Measurements from ENCODE around the gene KLK1.

The KLK1 gene

DNA sequence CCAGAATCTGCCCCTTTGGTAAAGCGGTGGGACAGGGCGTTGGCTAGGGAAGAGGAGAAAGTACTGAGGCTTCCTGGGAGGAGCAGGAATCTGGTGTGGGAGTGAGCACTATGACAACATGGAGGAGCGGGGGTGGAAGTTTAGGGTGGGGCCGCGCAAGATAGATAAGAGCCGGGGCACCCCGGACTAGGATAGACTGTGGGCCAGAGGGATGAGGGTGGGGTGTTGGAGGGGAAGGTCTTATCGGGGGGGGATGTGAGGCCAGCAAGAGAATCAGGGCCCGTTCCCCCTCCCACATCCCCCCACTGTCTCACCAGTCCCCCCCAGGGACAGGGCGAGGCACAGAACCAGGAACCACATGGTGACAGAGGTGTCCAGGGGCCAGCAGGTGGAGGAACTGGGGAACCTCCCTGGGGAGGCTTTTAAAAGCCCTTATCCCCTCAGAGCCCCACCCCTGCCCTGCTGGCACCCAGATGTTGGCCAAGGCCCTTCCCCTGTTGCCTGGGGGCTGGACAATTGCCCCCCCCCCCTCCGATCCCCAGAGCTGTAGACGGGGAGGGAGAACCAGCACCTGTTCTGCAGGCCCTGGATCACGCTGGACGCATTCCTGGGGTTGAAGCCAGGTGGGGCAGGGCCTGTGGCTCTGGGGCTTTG lies at the start of gene KLK1:
TSS of gene KLK1 (minus strand) at position 399 of the 654 bp plus-strand sequence. CDS start at position 360, 39 bp downstream.
- DNase-seq, result no peak

DNA sequence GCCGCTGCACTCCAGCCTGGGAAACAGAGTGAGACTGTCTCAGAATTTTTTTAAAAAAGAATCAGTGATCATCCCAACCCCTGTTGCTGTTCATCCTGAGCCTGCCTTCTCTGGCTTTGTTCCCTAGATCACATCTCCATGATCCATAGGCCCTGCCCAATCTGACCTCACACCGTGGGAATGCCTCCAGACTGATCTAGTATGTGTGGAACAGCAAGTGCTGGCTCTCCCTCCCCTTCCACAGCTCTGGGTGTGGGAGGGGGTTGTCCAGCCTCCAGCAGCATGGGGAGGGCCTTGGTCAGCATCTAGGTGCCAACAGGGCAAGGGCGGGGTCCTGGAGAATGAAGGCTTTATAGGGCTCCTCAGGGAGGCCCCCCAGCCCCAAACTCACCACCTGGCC lies 49.5 kb upstream of the KLK1 start, which contains the start of gene KLK2:
TSS of gene KLK2 (plus strand) at position 384 of the 400 bp plus-strand sequence. CDS start 35 bp downstream, outside the sequence.
- DNase-seq, result no peak

DNA sequence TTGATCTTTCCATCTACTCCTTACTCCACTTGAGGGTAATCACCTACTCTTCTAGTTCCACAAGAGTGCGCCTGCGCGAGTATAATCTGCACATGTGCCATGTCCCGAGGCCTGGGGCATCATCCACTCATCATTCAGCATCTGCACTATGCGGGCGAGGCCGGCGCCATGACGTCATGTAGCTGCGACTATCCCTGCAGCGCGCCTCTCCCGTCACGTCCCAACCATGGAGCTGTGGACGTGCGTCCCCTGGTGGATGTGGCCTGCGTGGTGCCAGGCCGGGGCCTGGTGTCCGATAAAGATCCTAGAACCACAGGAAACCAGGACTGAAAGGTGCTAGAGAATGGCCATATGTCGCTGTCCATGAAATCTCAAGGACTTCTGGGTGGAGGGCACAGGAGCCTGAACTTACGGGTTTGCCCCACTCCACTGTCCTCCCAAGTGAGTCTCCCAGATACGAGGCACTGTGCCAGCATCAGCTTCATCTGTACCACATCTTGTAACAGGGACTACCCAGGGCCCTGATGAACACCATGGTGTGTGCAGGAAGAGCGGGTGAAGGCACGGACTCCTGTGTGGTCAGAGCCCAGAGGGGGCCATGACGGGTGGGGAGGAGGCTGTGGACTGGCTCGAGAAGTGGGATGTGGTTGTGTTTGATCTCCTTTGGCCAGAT lies 47.0 kb upstream of the KLK1 start:
- DNase-seq, result peak; percentile 45

DNA sequence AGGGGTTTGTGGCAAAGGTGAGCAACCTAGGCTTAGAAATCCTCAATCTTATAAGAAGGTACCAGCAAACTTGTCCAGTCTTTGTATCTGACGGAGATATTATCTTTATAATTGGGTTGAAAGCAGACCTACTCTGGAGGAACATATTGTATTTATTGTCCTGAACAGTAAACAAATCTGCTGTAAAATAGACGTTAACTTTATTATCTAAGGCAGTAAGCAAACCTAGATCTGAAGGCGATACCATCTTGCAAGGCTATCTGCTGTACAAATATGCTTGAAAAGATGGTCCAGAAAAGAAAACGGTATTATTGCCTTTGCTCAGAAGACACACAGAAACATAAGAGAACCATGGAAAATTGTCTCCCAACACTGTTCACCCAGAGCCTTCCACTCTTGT lies 45.9 kb upstream of the KLK1 start:
- DNase-seq, result no peak

DNA sequence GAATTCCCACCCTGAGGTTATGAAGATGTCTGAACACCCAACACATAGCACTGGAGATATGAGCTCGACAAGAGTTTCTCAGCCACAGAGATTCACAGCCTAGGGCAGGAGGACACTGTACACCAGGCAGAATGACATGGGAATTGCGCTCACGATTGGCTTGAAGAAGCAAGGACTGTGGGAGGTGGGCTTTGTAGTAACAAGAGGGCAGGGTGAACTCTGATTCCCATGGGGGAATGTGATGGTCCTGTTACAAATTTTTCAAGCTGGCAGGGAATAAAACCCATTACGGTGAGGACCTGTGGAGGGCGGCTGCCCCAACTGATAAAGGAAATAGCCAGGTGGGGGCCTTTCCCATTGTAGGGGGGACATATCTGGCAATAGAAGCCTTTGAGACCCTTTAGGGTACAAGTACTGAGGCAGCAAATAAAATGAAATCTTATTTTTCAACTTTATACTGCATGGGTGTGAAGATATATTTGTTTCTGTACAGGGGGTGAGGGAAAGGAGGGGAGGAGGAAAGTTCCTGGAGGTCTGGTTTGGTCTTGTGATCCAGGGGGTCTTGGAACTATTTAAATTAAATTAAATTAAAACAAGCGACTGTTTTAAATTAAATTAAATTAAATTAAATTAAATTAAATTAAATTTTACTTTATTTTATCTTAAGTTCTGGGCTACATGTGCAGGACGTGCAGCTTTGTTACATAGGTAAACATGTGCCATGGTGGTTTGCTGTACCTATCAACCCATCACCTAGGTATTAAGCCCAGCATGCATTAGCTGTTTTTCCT lies 38.1 kb upstream of the KLK1 start:
- no peak for DNase-seq

DNA sequence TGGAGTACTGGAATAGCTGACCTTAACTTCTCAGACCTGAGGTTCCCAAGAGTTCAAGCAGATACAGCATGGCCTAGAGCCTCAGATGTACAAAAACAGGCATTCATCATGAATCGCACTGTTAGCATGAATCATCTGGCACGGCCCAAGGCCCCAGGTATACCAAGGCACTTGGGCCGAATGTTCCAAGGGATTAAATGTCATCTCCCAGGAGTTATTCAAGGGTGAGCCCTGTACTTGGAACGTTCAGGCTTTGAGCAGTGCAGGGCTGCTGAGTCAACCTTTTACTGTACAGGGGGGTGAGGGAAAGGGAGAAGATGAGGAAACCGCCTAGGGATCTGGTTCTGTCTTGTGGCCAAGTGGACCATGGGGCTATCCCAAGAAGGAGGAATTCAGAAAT lies 37.4 kb upstream of the KLK1 start:
- no peak for DNase-seq

DNA sequence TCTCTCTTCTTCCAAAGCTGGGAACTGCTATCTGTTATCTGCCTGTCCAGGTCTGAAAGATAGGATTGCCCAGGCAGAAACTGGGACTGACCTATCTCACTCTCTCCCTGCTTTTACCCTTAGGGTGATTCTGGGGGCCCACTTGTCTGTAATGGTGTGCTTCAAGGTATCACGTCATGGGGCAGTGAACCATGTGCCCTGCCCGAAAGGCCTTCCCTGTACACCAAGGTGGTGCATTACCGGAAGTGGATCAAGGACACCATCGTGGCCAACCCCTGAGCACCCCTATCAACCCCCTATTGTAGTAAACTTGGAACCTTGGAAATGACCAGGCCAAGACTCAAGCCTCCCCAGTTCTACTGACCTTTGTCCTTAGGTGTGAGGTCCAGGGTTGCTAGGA lies 36.3 kb upstream of the KLK1 start:
- DNase-seq, result no peak

DNA sequence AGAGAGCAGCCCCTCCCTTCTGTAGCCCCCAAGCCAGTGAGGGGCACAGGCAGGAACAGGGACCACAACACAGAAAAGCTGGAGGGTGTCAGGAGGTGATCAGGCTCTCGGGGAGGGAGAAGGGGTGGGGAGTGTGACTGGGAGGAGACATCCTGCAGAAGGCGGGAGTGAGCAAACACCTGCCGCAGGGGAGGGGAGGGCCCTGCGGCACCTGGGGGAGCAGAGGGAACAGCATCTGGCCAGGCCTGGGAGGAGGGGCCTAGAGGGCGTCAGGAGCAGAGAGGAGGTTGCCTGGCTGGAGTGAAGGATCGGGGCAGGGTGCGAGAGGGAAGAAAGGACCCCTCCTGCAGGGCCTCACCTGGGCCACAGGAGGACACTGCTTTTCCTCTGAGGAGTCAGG lies 35.3 kb upstream of the KLK1 start:
- peak; percentile 96 for DNase-seq

DNA sequence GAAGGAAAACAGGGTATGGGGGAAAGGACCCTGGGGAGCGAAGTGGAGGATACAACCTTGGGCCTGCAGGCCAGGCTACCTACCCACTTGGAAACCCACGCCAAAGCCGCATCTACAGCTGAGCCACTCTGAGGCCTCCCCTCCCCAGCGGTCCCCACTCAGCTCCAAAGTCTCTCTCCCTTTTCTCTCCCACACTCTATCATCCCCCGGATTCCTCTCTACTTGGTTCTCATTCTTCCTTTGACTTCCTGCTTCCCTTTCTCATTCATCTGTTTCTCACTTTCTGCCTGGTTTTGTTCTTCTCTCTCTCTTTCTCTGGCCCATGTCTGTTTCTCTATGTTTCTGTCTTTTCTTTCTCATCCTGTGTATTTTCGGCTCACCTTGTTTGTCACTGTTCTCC lies 33.8 kb upstream of the KLK1 start:
- no peak for DNase-seq

DNA sequence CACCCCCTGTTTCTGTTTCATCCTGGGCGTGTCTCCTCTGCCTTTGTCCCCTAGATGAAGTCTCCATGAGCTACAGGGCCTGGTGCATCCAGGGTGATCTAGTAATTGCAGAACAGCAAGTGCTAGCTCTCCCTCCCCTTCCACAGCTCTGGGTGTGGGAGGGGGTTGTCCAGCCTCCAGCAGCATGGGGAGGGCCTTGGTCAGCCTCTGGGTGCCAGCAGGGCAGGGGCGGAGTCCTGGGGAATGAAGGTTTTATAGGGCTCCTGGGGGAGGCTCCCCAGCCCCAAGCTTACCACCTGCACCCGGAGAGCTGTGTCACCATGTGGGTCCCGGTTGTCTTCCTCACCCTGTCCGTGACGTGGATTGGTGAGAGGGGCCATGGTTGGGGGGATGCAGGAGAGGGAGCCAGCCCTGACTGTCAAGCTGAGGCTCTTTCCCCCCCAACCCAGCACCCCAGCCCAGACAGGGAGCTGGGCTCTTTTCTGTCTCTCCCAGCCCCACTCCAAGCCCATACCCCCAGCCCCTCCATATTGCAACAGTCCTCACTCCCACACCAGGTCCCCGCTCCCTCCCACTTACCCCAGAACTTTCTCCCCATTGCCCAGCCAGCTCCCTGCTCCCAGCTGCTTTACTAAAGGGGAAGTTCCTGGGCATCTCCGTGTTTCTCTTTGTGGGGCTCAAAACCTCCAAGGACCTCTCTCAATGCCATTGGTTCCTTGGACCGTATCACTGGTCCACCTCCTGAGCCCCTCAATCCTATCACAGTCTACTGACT lies 31.2 kb upstream of the KLK1 start, which contains the start of gene KLK3:
TSS of gene KLK3 (plus strand) at position 280 of the 775 bp plus-strand sequence. CDS start at position 321, 41 bp downstream.
- no peak for DNase-seq

DNA sequence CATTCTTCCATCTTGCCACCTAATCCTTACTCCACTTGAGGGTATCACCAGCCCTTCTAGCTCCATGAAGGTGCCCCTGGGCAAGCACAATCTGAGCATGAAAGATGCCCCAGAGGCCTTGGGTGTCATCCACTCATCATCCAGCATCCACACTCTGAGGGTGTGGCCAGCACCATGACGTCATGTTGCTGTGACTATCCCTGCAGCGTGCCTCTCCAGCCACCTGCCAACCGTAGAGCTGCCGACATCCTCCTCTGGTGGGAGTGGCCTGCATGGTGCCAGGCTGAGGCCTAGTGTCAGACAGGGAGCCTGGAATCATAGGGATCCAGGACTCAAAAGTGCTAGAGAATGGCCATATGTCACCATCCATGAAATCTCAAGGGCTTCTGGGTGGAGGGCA lies 28.0 kb upstream of the KLK1 start:
- DNase-seq, result no peak

DNA sequence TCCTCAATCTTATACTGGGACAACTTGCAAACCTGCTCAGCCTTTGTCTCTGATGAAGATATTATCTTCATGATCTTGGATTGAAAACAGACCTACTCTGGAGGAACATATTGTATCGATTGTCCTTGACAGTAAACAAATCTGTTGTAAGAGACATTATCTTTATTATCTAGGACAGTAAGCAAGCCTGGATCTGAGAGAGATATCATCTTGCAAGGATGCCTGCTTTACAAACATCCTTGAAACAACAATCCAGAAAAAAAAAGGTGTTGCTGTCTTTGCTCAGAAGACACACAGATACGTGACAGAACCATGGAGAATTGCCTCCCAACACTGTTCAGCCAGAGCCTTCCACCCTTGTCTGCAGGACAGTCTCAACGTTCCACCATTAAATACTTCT lies 27.2 kb upstream of the KLK1 start:
- no peak for DNase-seq

DNA sequence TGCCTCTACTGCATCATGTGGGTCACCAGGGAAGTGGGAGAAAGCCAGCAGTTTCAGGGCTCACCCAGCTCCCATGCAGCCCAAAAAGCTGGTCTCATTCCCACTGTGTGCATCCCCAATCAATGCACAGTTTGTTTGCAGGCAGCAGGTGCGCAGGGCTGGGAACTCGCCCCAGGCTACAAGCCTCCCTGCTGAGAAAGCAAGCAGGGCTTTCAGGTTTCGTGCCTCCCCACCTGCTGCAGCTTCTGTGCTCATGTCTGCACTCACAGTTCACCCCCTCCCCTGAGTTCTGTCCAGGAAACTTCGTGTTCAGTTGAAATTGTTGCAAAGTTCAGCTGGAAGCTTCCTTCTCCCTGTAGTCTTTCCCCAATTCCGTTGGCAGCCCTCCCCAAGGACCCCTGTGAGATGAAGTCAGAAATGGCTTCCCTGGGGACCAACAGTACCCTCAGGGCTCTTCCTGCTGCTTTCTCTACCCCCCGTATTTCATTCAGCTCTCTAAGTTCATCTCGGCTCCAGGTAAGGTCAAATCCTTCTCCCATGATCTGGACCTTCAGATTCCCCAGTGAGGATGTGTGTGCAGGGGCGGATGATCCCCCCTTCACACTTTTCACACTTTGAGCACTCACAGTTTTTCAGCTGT lies 20.8 kb upstream of the KLK1 start:
- DNase-seq, result peak; percentile 96

DNA sequence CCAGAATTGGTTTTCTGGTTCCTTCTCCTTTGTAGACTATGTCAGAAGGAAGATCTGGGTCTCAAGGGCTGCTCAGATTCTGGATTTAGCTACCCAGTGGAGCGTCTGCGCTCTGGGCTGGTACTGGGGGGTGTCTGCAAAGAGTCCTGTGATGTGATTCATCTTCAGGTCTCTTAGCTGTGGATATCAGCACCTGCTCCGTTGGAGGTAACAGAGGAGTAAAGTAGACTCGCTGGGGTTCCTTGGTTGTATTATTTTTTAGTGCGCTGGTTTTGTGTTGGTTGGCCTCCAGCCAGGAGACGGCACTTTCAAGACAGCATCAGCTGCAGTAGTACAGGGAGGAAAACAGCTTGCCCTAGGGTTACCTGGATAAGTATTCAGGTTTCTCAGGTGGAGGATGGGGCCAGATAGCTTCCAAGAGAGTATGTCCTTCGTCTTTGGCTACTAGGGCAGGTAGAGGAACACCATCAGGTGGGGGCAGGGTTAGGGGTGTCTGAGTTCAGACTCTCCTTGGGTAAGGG lies 20.2 kb upstream of the KLK1 start:
- peak; percentile 93 for DNase-seq

DNA sequence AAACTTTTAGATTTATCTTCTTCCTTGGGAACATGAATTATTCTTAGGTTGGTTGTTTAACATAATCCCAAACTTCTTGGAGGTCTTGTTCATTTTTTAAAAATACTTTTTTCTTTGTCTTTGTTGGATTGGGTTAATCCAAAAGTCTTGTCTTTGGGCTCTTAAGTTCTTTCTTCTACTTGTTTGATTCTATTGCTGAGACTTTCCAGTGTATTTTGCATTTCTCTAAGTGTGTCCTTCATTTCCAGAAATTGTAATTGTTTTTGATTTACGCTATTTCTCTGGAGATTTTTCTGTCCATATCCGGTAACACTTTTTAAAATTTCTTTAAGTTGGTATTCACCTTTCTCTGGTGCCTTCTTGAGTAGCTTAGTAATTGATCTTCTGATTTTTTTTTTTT lies 19.6 kb upstream of the KLK1 start:
- DNase-seq, result no peak

DNA sequence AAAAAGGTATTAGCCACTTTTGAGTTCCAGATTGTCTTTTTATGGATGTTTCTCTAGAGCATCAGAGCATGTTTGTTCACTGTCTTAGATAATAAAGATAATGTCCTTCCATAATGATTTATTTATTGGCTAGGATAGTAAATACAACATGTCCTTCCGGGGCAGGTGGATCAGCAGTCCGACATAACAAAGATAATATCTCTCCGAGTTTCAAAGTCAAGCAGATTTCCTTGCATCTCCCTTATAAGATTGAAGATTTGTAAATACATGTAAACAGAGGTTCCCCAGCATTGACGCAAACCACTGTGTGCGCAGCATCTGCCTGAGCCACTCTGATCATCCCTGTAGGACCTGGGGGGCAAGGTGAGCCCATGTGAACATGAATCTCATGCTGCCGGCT lies 18.5 kb upstream of the KLK1 start:
- no peak for DNase-seq

DNA sequence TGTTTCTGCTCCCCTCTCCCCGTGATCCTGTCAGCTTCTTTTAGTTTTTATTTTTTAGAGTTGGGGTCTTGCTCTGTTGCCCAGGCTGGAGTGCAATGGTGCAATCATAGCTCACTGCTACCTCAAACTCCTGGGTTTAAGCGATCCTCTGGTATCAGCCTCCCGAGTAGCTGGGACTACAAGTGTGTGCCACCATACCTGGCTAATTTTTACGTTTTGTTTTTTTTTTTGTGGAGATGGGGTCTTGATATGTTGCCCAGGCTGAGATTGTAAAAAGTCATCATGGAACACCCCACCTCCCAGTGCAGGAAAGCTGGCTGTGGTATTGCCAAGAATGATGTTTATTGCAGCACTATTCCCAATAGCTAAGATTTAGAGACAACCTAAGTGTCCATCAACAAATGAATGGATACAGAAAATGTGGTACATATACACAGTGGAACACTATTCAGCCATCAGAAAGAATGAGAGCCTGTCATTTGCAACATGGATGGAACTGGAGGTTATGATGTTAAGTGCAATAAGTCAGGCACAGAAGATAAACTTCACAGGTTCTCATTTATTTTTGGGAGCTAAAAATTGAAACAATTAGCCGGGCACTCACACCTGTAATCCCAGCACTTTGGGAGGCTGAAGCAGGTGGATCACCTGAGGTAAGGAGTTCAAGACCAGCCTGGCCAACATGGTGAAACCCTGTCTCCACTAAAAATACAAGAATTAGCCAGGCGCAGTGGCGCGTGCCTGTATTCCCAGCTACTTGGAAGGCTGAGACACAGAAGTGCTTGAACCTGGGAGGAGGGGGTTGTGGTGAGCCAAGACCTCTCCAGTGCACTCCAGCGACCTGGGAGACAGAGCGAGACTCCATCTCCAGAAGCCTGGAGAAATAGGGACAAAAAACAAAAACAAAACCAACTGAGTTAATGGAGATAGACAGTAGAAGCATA lies 16.4 kb upstream of the KLK1 start:
- DNase-seq, result no peak

DNA sequence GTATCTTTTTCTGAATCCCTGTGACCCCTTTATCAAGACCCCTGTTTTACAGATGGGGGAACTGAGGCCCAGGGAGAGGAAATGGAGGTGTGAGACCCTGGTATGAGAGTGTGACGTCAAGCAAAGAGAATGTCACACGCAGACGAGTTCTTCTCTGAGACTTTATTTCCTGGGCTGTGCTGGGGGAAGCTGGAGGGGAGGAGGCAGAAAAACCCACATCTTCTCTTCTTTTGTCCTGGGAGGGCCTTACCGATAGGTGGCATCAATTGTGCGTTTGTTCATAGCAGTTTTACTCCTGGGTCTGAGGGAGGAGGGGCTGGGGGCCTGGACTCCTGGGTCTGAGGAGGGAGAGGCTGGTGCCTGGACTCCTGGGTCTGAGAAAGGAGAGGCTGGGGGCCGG lies 14.7 kb upstream of the KLK1 start:
- DNase-seq, result peak; percentile 65

DNA sequence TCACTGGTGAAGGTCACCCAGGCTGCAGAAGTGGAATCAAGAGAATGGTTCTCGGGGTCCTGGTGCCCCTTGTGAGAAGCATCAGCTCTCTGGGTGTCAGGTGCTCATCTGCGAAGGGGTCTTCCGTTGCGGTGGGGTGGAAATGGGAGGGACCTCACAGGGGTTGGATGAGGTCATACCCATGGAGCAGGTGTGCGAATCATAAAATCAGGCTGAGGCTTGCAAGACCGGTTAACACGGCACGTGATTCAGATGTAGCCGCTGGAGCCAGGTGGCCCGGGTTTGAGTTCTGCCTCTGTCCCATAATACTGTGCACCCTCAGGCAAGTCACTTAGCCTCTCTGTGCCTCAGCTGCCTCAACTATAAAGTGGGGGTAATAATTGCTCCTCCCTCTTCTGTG lies 13.7 kb upstream of the KLK1 start:
- peak; percentile 18 for DNase-seq

DNA sequence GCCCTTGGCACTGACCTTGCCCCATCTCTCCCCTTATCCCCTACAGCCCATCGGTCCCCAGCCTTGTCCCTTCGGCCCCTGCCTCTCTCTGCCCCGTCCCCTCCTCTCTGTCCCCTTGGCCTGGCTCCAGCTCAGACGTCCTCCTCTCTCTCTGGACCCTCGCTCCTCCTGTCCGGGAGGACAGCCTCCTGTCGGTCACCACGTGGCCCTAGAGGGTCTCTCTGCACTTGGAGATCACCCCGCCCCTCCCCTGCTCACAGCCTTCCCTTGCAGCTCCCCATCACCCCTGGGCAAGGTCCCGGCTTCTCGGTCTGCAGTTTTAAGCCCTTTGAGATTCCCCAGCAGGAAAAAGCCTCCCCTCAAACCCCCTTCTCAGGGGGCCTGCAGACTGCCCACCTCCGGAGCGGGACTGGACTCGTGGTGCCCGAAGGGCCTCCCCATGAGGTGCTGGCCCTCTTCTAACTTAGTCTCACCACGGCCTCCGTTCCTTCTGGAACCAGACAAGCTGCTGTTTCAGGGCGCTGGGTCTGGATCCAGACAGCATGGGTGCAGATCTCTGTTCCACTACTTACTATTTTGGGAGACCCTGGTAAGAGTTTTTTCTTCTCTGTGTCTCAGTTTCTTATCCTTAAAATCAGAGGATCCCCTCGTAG lies 13.1 kb upstream of the KLK1 start:
- DNase-seq, result no peak
